Progenitor cell of endocrine pancreas (in vitro differentiated cells): ENCODE data around the gene MCM3AP. TPM values are rescaled to one million over a fixed set of nuclear protein-coding genes. Genes with fewer than 3 reads are reported as not detected.

Experiments
- DNase-seq: peaks from one replicate; pipeline ENCODE4 v3.0.0; 2021; ENCODE audit warnings: low spot score; ENCODE audit not compliant: unreplicated experiment
- H3K27ac Mint-ChIP-seq: 2 replicates; pipeline ENCODE4 v1.8.0; 2021; ENCODE audit warnings: mild to moderate bottlenecking, moderate library complexity, mixed read lengths
- H3K27me3 Mint-ChIP-seq: 2 replicates; pipeline ENCODE4 v1.8.0; 2021; ENCODE audit warnings: mixed read lengths
- H3K36me3 Mint-ChIP-seq: 2 replicates; pipeline ENCODE4 v1.8.0; 2022; ENCODE audit warnings: mixed read lengths; ENCODE audit not compliant: insufficient read depth
- H3K4me1 Mint-ChIP-seq: 2 replicates; pipeline ENCODE4 v1.8.0; 2021; ENCODE audit warnings: low read depth, mixed read lengths
- H3K4me3 Mint-ChIP-seq: 2 replicates; pipeline ENCODE4 v1.8.0; 2021; ENCODE audit warnings: low read depth, mild to moderate bottlenecking, moderate library complexity, mixed read lengths
- H3K9me3 Mint-ChIP-seq: 2 replicates; pipeline ENCODE4 v1.8.0; 2021; ENCODE audit warnings: low read depth, mixed read lengths
- CTCF ChIP-seq: fragments of 200-600 bp; sonication (generic); IDR thresholded peaks from one replicate; pipeline ENCODE4 v1.5.0; 2021; ENCODE audit warnings: antibody characterized with exemption, mild to moderate bottlenecking; ENCODE audit not compliant: unreplicated experiment
- total RNA-seq: library from RNA; stranded (reverse); gene quantifications from 2 replicates; pipeline ENCODE4 v1.2.1, GENCODE V29; 2021

The MCM3AP gene
- total RNA-seq, 1 donor from 2014 or later, result 131 TPM

- H3K27me3 Mint-ChIP-seq, result no peaks in the 10 kb centered on the region
- peaks cover 18% of the 10 kb centered on the region for H3K4me1 Mint-ChIP-seq
- no peak for TF ChIP-seq CTCF
- peaks cover 29% of the 10 kb centered on the region for H3K36me3 Mint-ChIP-seq
- no peak for DNase-seq
- no peaks in the 10 kb centered on the region for H3K9me3 Mint-ChIP-seq
- H3K4me3 Mint-ChIP-seq, result no peak overlapping the region
- no peak overlapping the region for H3K27ac Mint-ChIP-seq
Observed at GRCh38 chr21:46194374-46195334, 90.8 kb downstream of the MCM3AP start.

DNA sequence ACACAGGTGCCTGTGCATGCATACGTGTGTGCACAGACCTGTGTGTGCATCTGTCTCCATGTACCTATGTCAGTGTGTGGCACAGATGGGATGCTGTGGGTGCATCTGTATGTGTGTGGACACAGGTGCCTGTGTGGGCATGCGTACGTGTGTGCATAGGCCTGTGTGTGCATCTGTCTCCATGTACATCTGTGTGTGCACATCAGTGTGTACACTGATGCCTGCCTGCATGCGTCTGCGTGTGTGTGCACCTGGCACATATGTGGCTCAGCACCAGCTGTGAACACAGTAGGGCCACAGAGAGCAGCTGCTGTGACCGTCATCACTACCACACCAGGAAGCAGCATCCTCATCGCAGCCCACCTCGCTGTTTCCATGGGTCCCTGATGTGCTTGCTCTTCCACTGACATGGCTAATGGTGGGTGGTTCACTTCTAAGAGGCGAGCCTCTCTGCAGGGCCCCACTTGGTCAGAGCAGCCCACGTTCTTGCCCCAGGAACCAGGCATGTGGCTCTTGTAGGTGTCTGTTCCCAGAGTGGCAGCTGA lies 91.5 kb downstream of the MCM3AP start:
- DNase-seq, result no peak
- Mint-ChIP-seq H3K36me3 (peaks cover 23% of the 10 kb centered on the region), H3K9me3 (no peaks in the 10 kb centered on the region), H3K27ac (no peak overlapping the region), H3K4me1 (peaks cover 15% of the 10 kb centered on the region), H3K27me3 (no peaks in the 10 kb centered on the region), H3K4me3 (no peak overlapping the region)
- no peak for TF ChIP-seq CTCF

- Mint-ChIP-seq H3K36me3 (peaks cover 19% of the 10 kb centered on the region), H3K27me3 (no peaks in the 10 kb centered on the region), H3K4me3 (no peak overlapping the region), H3K4me1 (peaks cover 5% of the 10 kb centered on the region), H3K27ac (no peak overlapping the region), H3K9me3 (no peaks in the 10 kb centered on the region)
- no peak for TF ChIP-seq CTCF
- DNase-seq, result no peak
Observed at GRCh38 chr21:46191686-46192575, 93.5 kb downstream of the MCM3AP start.

- Mint-ChIP-seq H3K27me3 (no peaks in the 10 kb centered on the region), H3K4me1 (no peaks in the 10 kb centered on the region), H3K27ac (no peak overlapping the region), H3K36me3 (peaks cover 13% of the 10 kb centered on the region), H3K4me3 (no peak overlapping the region), H3K9me3 (no peaks in the 10 kb centered on the region)
- no peak for DNase-seq
- TF ChIP-seq CTCF, result no peak
Observed at GRCh38 chr21:46191257-46191685, 94.1 kb downstream of the MCM3AP start.
